Pancreas (tissue), 10 donors: ENCODE measurements around the gene PROX2. TPM values are rescaled to one million over a fixed set of nuclear protein-coding genes. Genes with fewer than 3 reads are reported as not detected.

Source experiments
- ATAC-seq, 4 donors: fragments of 200-7000 bp; cut with Tn5 transposase; one replicate each; pipeline versions ENCODE4 v1.8.0 to v1.9.1; 2020; ENCODE audit warnings: mild to moderate bottlenecking in 4 of 4, moderate library complexity in 4 of 4
- DNase-seq, 6 donors: peaks; one replicate each; pipeline ENCODE4 v3.0.0-alpha.2; 2020
- FAIRE-seq: peaks from 2 replicates; lab custom pipeline; 2012; peaks lifted over from hg19 to GRCh38; lab: Jason Lieb, UNC
- H3K27ac ChIP-seq, 4 donors: fragments of 200-600 bp; sonication (generic); 1 replicate in 3 of 4; 2 replicates in 1 of 4; pipeline versions ENCODE4 v1.5.0 to v1.8.0; 2020
- H3K27me3 ChIP-seq, 4 donors: fragments of 200-600 bp; one replicate each; pipeline ENCODE4 v1.8.0; 2021
- H3K36me3 ChIP-seq, 3 donors: fragments of 200-600 bp; sonication (generic) in 1 of 3; one replicate each; pipeline versions ENCODE4 v1.5.0 to v1.8.0; 2020 to 2021
- H3K4me1 ChIP-seq, 3 donors: fragments of 200-600 bp; one replicate each; pipeline ENCODE4 v1.8.0; 2021
- H3K4me3 ChIP-seq, 4 donors: fragments of 200-600 bp; sonication (generic) in 2 of 4; one replicate each; pipeline versions ENCODE4 v1.5.0 to v1.8.0; 2020 to 2021
- H3K9me3 ChIP-seq, 4 donors: fragments of 200-600 bp; one replicate each; pipeline ENCODE4 v1.8.0; 2021
- CTCF ChIP-seq, 4 donors: fragments of 200-600 bp; sonication (generic) in 3 of 4; IDR thresholded peaks; one replicate each; pipeline versions ENCODE4 v1.5.0 to v1.8.0; 2021; ENCODE audit warnings: antibody characterized with exemption in 4 of 4
- WGBS, 2 donors: extraction: QIAGEN DNeasy Blood & Tissue Kit; methylation state at CpG; one replicate each; pipeline ENCODE4 v1.1.7; 2013; 5-methylcytosine and 5-hydroxymethylcytosine counted together
- intact Hi-C, 3 donors: fragments of 100-400 bp; cut with DNase I; formaldehyde crosslinking; loops; one replicate each; pipeline versions ENCODE4 v1.11.1 to v1.14.2; 2022
- polyA plus RNA-seq, 2 donors: library from polyadenylated mRNA; stranded (reverse); fragments of 200-250 nt; gene quantifications; one replicate each; pipeline ENCODE4 v1.2.3, GENCODE V29; 2013
- total RNA-seq, 6 donors: library from RNA; stranded (reverse); fragmentation: NEBNext Ultra II Directional in 4 of 6; extraction: Animal tissue kit (Norgen Biotek cat#: 25700) in 4 of 6; gene quantifications; one replicate each; pipeline versions ENCODE4 v1.2.1 to v1.2.4, GENCODE V29; 2021 to 2023
- donor health status: healthy with polysubstance abuse.
- donor health status: DM: no; HTN: no; CAD: no; lungs with moderate emphysema.
- donor health status: DM: no; HTN: no; CAD: no.
- donor health status: control.
- donor health status: control.
- donor health status: Bipolar disorder and iron deficiency.
- donor health status: DM: yes; HTN: yes; CAD: no.
- donor health status: DM: no; HTN: no; CAD: no.
- donor health status: DM: no; HTN: no; CAD: no.
- donor health status: DM: yes; HTN: yes; CAD: no.

The PROX2 gene
- total and polyA plus RNA-seq, 8 donors, result not detected

- no peak for ATAC-seq
- DNase-seq, result no peak
- intact Hi-C loops, result no loop called here
- H3K27me3 ChIP-seq, result no peaks in the 10 kb centered on the region
- H3K36me3 ChIP-seq, result no peaks in the 10 kb centered on the region
- WGBS, 2 donors, result 92 to 100% methylated on average over 1 of the region's 1 CpG
- H3K4me3 ChIP-seq, result no peak overlapping the region
- H3K9me3 ChIP-seq, result no peaks in the 10 kb centered on the region
- H3K27ac ChIP-seq, result no peak overlapping the region
- TF ChIP-seq CTCF (IDR thresholded peaks at IDR 0.05), result no peak
- FAIRE-seq, result no peak
- no peaks in the 10 kb centered on the region for H3K4me1 ChIP-seq
These were observed 28.8 kb downstream of the PROX2 start for GRCh38 chr14:74846968-74847665.

- WGBS, 2 donors, result 51 to 58% methylated on average over 3 of the region's 3 CpGs
These were observed 29.8 kb downstream of the PROX2 start for GRCh38 chr14:74846168-74846567.

GRCh38 chr14:74843653-74844052 is 32.3 kb downstream of the PROX2 start:
- DNase-seq (no peak), FAIRE-seq (no peak), ATAC-seq (peak in 2 of 4 donors; percentile 21 to 36)
- TF ChIP-seq CTCF (IDR thresholded peaks at IDR 0.05), result no peak
- intact Hi-C loops, result no loop called here
- no peaks in the 10 kb centered on the region for H3K36me3 ChIP-seq
- no peaks in the 10 kb centered on the region for H3K27me3 ChIP-seq
- H3K27ac ChIP-seq, result no peak overlapping the region
- no peak overlapping the region for H3K4me3 ChIP-seq
- no peaks in the 10 kb centered on the region for H3K9me3 ChIP-seq
- H3K4me1 ChIP-seq, result no peaks in the 10 kb centered on the region

More at GRCh38 chr14:74846168-74846567, 29.8 kb downstream of the PROX2 start:
- no peak overlapping the region for H3K4me3 ChIP-seq
- H3K36me3 ChIP-seq, result no peaks in the 10 kb centered on the region
- no peak for DNase-seq
- no peak for TF ChIP-seq CTCF (IDR thresholded peaks at IDR 0.05)
- FAIRE-seq, result no peak
- H3K9me3 ChIP-seq, result no peaks in the 10 kb centered on the region
- intact Hi-C loops, result no loop called here
- H3K4me1 ChIP-seq, result no peaks in the 10 kb centered on the region
- no peak overlapping the region for H3K27ac ChIP-seq
- no peaks in the 10 kb centered on the region for H3K27me3 ChIP-seq
- ATAC-seq, result no peak

- ATAC-seq (no peak), DNase-seq (no peak), FAIRE-seq (no peak)
- intact Hi-C loops, result no loop called here
- no peaks in the 10 kb centered on the region for H3K36me3 ChIP-seq
- H3K27me3 ChIP-seq, result no peaks in the 10 kb centered on the region
- no peaks in the 10 kb centered on the region for H3K9me3 ChIP-seq
- H3K4me3 ChIP-seq, result no peak overlapping the region
- peaks cover 0 to 5% (median 0%) of the 10 kb centered on the region in 3 donors for H3K4me1 ChIP-seq
- TF ChIP-seq CTCF (IDR thresholded peaks at IDR 0.05), result no peak
- no peak overlapping the region for H3K27ac ChIP-seq
- WGBS, 2 donors, result 85% methylated on average over 4 of the region's 4 CpGs
These were observed 34.4 kb downstream of the PROX2 start for GRCh38 chr14:74841230-74842207.
